Measurements from ENCODE around the gene AOAH. TPM values are rescaled to one million over a fixed set of nuclear protein-coding genes. Genes with fewer than 3 reads are reported as not detected.

Gene AOAH
- total and polyA plus RNA-seq, 2 of the 13 experiments (the other 11 are each of a cell fraction or from before 2014, with no cell fraction given), result not detected

GRCh38 chr7:36613031-36613614 is 111.2 kb downstream of the AOAH start:
- ATAC-seq (no peak), FAIRE-seq (no peak), DNase-seq (ENCODE audit: low spot score) (no peak)
- Histone ChIP-seq H3K4me1 (ENCODE audit: insufficient read depth, low read length) (no peaks in the 10 kb centered on the region), H3K9ac (ENCODE audit: insufficient read depth, low read depth, low read length) (no peak overlapping the region), H3K27ac (ENCODE audit: extremely low read length, insufficient read depth, low read length) (no peak overlapping the region), H3K79me2 (ENCODE audit: insufficient read depth, low read length) (no peaks in the 10 kb centered on the region), H3K4me3 (replicated peaks in 1 of 3; ENCODE audit: insufficient read depth in 1 of 3, low read depth in 2 of 3, low read length in 3 of 3) (no peak overlapping the region), H3K27me3 (ENCODE audit: control insufficient read depth in 1 of 2, insufficient read depth in 2 of 2, low read length in 2 of 2) (0 out of 5 replicates have a peak, but pooled peaks cover 0 to 9% of the 10 kb centered on the region in 2 experiments), H3K9me3 (ENCODE audit: low read length) (no peaks in the 10 kb centered on the region), H2AFZ (ENCODE audit: low read length) (no peak overlapping the region), H4K20me1 (ENCODE audit: insufficient read depth, low read length) (no peaks in the 10 kb centered on the region), H3K36me3 (replicated peaks in 1 of 2; ENCODE audit: control insufficient read depth in 1 of 2, insufficient read depth in 2 of 2, low read length in 2 of 2) (no peaks in the 10 kb centered on the region), H3K4me2 (ENCODE audit: low read depth, low read length) (no peak overlapping the region)
- TF ChIP-seq NBN (conservative IDR thresholded peaks at IDR 0.05), result no peak
- TF ChIP-seq TFDP1 (CRISPR knock-in tag; IDR thresholded peaks at IDR 0.05; ENCODE audit: borderline replicate concordance), result no peak
- TF ChIP-seq AKAP8 (CRISPR knock-in tag; IDR thresholded peaks at IDR 0.05), result no peak
- no peak for TF ChIP-seq POLR2AphosphoS2 (IDR thresholded peaks at IDR 0.05; ENCODE audit: low read depth, low read length)
- TF ChIP-seq CHD4 (IDR thresholded peaks at IDR 0.05; ENCODE audit: borderline replicate concordance, low read length), result no peak
- no peak for TF ChIP-seq CBFB (CRISPR knock-in tag; IDR thresholded peaks at IDR 0.05)
- no peak for TF ChIP-seq CENPX (CRISPR knock-in tag; IDR thresholded peaks at IDR 0.05)
- TF ChIP-seq FOXK2 (IDR thresholded peaks at IDR 0.05), result no peak
- no peak for TF ChIP-seq GABPA (IDR thresholded peaks at IDR 0.05; ENCODE audit: low read depth, low read length)
- no peak for TF ChIP-seq GABPA (CRISPR knock-in tag; IDR thresholded peaks at IDR 0.05; ENCODE audit: low read depth)
- no peak for TF ChIP-seq MYPOP (CRISPR knock-in tag; IDR thresholded peaks at IDR 0.05)
- no peak for TF ChIP-seq MIER2 (CRISPR knock-in tag; IDR thresholded peaks at IDR 0.05)
- TF ChIP-seq EZH2 (conservative IDR thresholded peaks at IDR 0.05; ENCODE audit: low read depth, low read length), result no peak
- TF ChIP-seq CEBPG (CRISPR knock-in tag; IDR thresholded peaks at IDR 0.05), result no peak
- no TSS peak for BruUV-seq (replicated peaks)
- intact Hi-C loops (cut with micrococcal nuclease; ENCODE audit: unreplicated experiment) (no loop called here), in situ Hi-C loops (cut with HindIII; ENCODE audit: extremely low pct_ligation_motif_present, low pct_unique_long_range_greater_than_20kb) (no loop called here)
- ChIA-PET CTCF (ENCODE audit: low intra/inter-chr PET ratio, low total read pairs) (no interaction called here), POLR2A (no interaction called here)
- WGBS (ENCODE audit: low lambda C conversion rate), result 8% methylated on average over 4 of the region's 4 CpGs

All from HepG2 (cell line).